Measurements from ENCODE around the gene TPST2.

TPST2 gene

GRCh38 chr22:26580240-26580962, 9.5 kb downstream of the TPST2 start:
- no peak for DNase-seq (ENCODE audit: low spot score)

GRCh38 chr22:26579331-26579886, 10.5 kb downstream of the TPST2 start:
- DNase-seq (ENCODE audit: low spot score) = peak; percentile 34

- DNase-seq (ENCODE audit: low spot score) = no peak
These were observed 12.9 kb downstream of the TPST2 start for GRCh38 chr22:26577081-26577480.

GRCh38 chr22:26576026-26576680, 13.8 kb downstream of the TPST2 start:
- peak; percentile 47 for DNase-seq (ENCODE audit: low spot score)

- no peak for DNase-seq (ENCODE audit: low spot score)
These were observed 15.8 kb downstream of the TPST2 start for GRCh38 chr22:26574001-26574723.

GRCh38 chr22:26573026-26573662, 16.8 kb downstream of the TPST2 start:
- DNase-seq (ENCODE audit: low spot score) = peak; percentile 64

- no peak for DNase-seq (ENCODE audit: low spot score)
These were observed 18.9 kb downstream of the TPST2 start for GRCh38 chr22:26570864-26571525.

- peak; percentile 48 for DNase-seq (ENCODE audit: low spot score)
These were observed 19.8 kb downstream of the TPST2 start for GRCh38 chr22:26570115-26570514.

GRCh38 chr22:26568207-26568706, 21.7 kb downstream of the TPST2 start:
- no peak for DNase-seq (ENCODE audit: low spot score)

- DNase-seq (ENCODE audit: low spot score) = no peak
These were observed 22.3 kb downstream of the TPST2 start for GRCh38 chr22:26567610-26568009.

GRCh38 chr22:26566994-26567393, 22.9 kb downstream of the TPST2 start:
- no peak for DNase-seq (ENCODE audit: low spot score)

- no peak for DNase-seq (ENCODE audit: low spot score)
These were observed 24.0 kb downstream of the TPST2 start for GRCh38 chr22:26565889-26566288.

GRCh38 chr22:26565181-26565580, 24.8 kb downstream of the TPST2 start:
- no peak for DNase-seq (ENCODE audit: low spot score)

- DNase-seq (ENCODE audit: low spot score) = no peak
These were observed 25.3 kb downstream of the TPST2 start for GRCh38 chr22:26564672-26565071.

- no peak for DNase-seq (ENCODE audit: low spot score)
These were observed 25.8 kb downstream of the TPST2 start for GRCh38 chr22:26564181-26564580.

GRCh38 chr22:26563022-26563421, 26.9 kb downstream of the TPST2 start:
- no peak for DNase-seq (ENCODE audit: low spot score)

- no peak for DNase-seq (ENCODE audit: low spot score)
These were observed 28.0 kb downstream of the TPST2 start for GRCh38 chr22:26561756-26562417.

- DNase-seq (ENCODE audit: low spot score) = no peak
These were observed 29.9 kb downstream of the TPST2 start for GRCh38 chr22:26559961-26560575.

GRCh38 chr22:26558248-26558895, 31.6 kb downstream of the TPST2 start:
- DNase-seq (ENCODE audit: low spot score) = no peak

GRCh38 chr22:26556904-26557303, 33.0 kb downstream of the TPST2 start:
- DNase-seq (ENCODE audit: low spot score) = no peak
